Fibroblast of lung (primary cell): ENCODE measurements around the gene CABP7. TPM values are rescaled to one million over a fixed set of nuclear protein-coding genes. Genes with fewer than 3 reads are reported as not detected.

Experiments
- DNase-seq, 2 donors: peaks; one replicate each; pipeline versions ENCODE4 v3.0.0 to v3.0.0-alpha.2; 2010; ENCODE audit warnings: low read depth in 2 of 2
- H2AFZ ChIP-seq: 2 replicates; pipeline ENCODE4 v1.5.1; 2012; ENCODE audit warnings: low read length, control low read depth, inconsistent platforms
- H3K27ac ChIP-seq: 2 replicates; pipeline ENCODE4 v1.5.1; 2011; ENCODE audit warnings: low read length, control low read depth; ENCODE audit not compliant: insufficient read depth
- H3K27me3 ChIP-seq: 2 replicates; pipeline ENCODE4 v1.5.1; 2011; ENCODE audit warnings: mild to moderate bottlenecking, low read length; ENCODE audit not compliant: control insufficient read depth, insufficient read depth
- H3K36me3 ChIP-seq: 2 replicates; pipeline ENCODE4 v1.5.1; 2011; ENCODE audit warnings: low read length; ENCODE audit not compliant: control insufficient read depth, insufficient read depth
- H3K4me1 ChIP-seq: 2 replicates; pipeline ENCODE4 v1.5.1; 2011; ENCODE audit warnings: low read length; ENCODE audit not compliant: control insufficient read depth, insufficient read depth; ENCODE audit errors: extremely low read depth
- H3K4me2 ChIP-seq: 2 replicates; pipeline ENCODE4 v1.5.1; 2011; ENCODE audit warnings: low read length, control low read depth; ENCODE audit not compliant: insufficient read depth; ENCODE audit errors: extremely low read depth
- H3K4me3 ChIP-seq, 4 experiments: fragments of 200-600 bp in 1 of 4; sonication (generic) in 1 of 4; replicated peaks in 1 of 4; 2 replicates each; pipeline ENCODE4 v1.5.1; 2011 to 2016; ENCODE audit warnings: low read length in 4 of 4, low read depth in 3 of 4, mild to moderate bottlenecking in 3 of 4, control low read depth in 2 of 4, inconsistent platforms in 1 of 4, mixed read lengths in 1 of 4; ENCODE audit not compliant: insufficient read depth in 1 of 4; ENCODE audit errors: control extremely low read depth in 1 of 4
- H3K79me2 ChIP-seq: 2 replicates; pipeline ENCODE4 v1.5.1; 2012; ENCODE audit warnings: mild to moderate bottlenecking, low read length, inconsistent platforms; ENCODE audit not compliant: control insufficient read depth, insufficient read depth
- H3K9ac ChIP-seq: 2 replicates; pipeline ENCODE4 v1.5.1; 2011; ENCODE audit warnings: mild to moderate bottlenecking, low read length, control low read depth; ENCODE audit not compliant: insufficient read depth
- H3K9me3 ChIP-seq: 2 replicates; pipeline ENCODE4 v1.5.1; 2012; ENCODE audit warnings: low read depth, low read length; ENCODE audit not compliant: control insufficient read depth, insufficient read depth
- H4K20me1 ChIP-seq: 2 replicates; pipeline ENCODE4 v1.5.1; 2011; ENCODE audit warnings: low read length; ENCODE audit not compliant: control insufficient read depth, insufficient read depth; ENCODE audit errors: extremely low read depth
- EZH2 ChIP-seq: IDR thresholded peaks from 2 replicates; pipeline ENCODE4 v1.5.1; 2012; ENCODE audit warnings: low read length, control low read depth, mild to moderate bottlenecking; ENCODE audit errors: missing control alignments
- polyA plus RNA-seq, 2 donors: library from polyadenylated mRNA; depleted of rRNA in 1 of 2; stranded (reverse) in 1 of 2; unstranded in 1 of 2; fragments of >200 nt; gene quantifications; 2 replicates each; pipeline ENCODE4 v1.2.1, GENCODE V29; 2011 to 2012; ENCODE audit warnings: missing spikeins in 1 of 2
- total RNA-seq: library from RNA; depleted of rRNA; stranded (reverse); fragments of >200 nt; gene quantifications from 2 replicates; pipeline ENCODE4 v1.2.1, GENCODE V29; 2014
- TF ChIP-seq, protein P1 (sequence below), 2 donors: IDR thresholded peaks in 1 of 2; conservative IDR thresholded peaks in 1 of 2; 1 replicate in 1 of 2; 2 replicates in 1 of 2; pipeline ENCODE4 v1.5.1; 2011 to 2012; ENCODE audit warnings: low read length in 2 of 2, control low read depth in 1 of 2, inconsistent platforms in 1 of 2, low read depth in 1 of 2, mild to moderate bottlenecking in 1 of 2

The CABP7 gene
- total and polyA plus RNA-seq, 2 donors (not counting 1 experiment from before 2014, with no cell fraction given): not detected

- no peak overlapping the region for H3K9ac ChIP-seq
- no peaks in the 10 kb centered on the region for H3K79me2 ChIP-seq
- no peak overlapping the region for H2AFZ ChIP-seq
- no peaks in the 10 kb centered on the region for H3K36me3 ChIP-seq
- H3K4me1 ChIP-seq: no peaks in the 10 kb centered on the region
- TF ChIP-seq, protein P1, sequence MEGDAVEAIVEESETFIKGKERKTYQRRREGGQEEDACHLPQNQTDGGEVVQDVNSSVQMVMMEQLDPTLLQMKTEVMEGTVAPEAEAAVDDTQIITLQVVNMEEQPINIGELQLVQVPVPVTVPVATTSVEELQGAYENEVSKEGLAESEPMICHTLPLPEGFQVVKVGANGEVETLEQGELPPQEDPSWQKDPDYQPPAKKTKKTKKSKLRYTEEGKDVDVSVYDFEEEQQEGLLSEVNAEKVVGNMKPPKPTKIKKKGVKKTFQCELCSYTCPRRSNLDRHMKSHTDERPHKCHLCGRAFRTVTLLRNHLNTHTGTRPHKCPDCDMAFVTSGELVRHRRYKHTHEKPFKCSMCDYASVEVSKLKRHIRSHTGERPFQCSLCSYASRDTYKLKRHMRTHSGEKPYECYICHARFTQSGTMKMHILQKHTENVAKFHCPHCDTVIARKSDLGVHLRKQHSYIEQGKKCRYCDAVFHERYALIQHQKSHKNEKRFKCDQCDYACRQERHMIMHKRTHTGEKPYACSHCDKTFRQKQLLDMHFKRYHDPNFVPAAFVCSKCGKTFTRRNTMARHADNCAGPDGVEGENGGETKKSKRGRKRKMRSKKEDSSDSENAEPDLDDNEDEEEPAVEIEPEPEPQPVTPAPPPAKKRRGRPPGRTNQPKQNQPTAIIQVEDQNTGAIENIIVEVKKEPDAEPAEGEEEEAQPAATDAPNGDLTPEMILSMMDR (conservative IDR thresholded peaks at IDR 0.05 in 1 of 2, IDR thresholded peaks at IDR 0.05 in 1 of 2; ENCODE audit: low read depth in 1 of 2, low read length in 2 of 2): no peak
- no peak for TF ChIP-seq EZH2
- H3K27me3 ChIP-seq: no peaks in the 10 kb centered on the region
- no peaks in the 10 kb centered on the region for H4K20me1 ChIP-seq
- no peak overlapping the region for H3K4me2 ChIP-seq
- H3K27ac ChIP-seq: no peak overlapping the region
- H3K4me3 ChIP-seq: no peak overlapping the region
- no peaks in the 10 kb centered on the region for H3K9me3 ChIP-seq
- no peak for DNase-seq
These were observed 38.3 kb downstream of the CABP7 start for GRCh38 chr22:29758068-29758622.

- TF ChIP-seq EZH2: no peak
- TF ChIP-seq, protein P1 (conservative IDR thresholded peaks at IDR 0.05 in 1 of 2, IDR thresholded peaks at IDR 0.05 in 1 of 2; ENCODE audit: low read depth in 1 of 2, low read length in 2 of 2): no peak
- Histone ChIP-seq H3K4me1 (no peaks in the 10 kb centered on the region), H3K4me2 (no peak overlapping the region), H2AFZ (no peak overlapping the region), H3K79me2 (no peaks in the 10 kb centered on the region), H3K27me3 (no peaks in the 10 kb centered on the region), H3K4me3 (no peak overlapping the region), H3K9me3 (no peaks in the 10 kb centered on the region), H3K9ac (no peak overlapping the region), H4K20me1 (no peaks in the 10 kb centered on the region), H3K27ac (no peak overlapping the region), H3K36me3 (no peaks in the 10 kb centered on the region)
- DNase-seq: no peak
These were observed 39.2 kb downstream of the CABP7 start for GRCh38 chr22:29758959-29759358.

GRCh38 chr22:29762263-29762662, 42.5 kb downstream of the CABP7 start:
- Histone ChIP-seq H3K9ac (no peak overlapping the region), H3K4me3 (no peak overlapping the region), H3K79me2 (peaks cover under 1% of the 10 kb centered on the region), H3K27ac (no peak overlapping the region), H3K4me2 (no peak overlapping the region), H3K27me3 (no peaks in the 10 kb centered on the region), H3K36me3 (no peaks in the 10 kb centered on the region), H2AFZ (no peak overlapping the region), H4K20me1 (no peaks in the 10 kb centered on the region), H3K9me3 (no peaks in the 10 kb centered on the region), H3K4me1 (no peaks in the 10 kb centered on the region)
- DNase-seq: no peak
- TF ChIP-seq, protein P1 (conservative IDR thresholded peaks at IDR 0.05 in 1 of 2, IDR thresholded peaks at IDR 0.05 in 1 of 2; ENCODE audit: low read depth in 1 of 2, low read length in 2 of 2): no peak
- no peak for TF ChIP-seq EZH2
